SU-DHL-6 (cell line): ENCODE results near the gene FLRT2.

ENCODE experiments used
- H2AFZ ChIP-seq: fragments of 200-600 bp; sonication (generic); 2 replicates; pipeline ENCODE4 v1.6.1; 2014; ENCODE audit warnings: low read depth, mild to moderate bottlenecking, moderate library complexity, mixed read lengths, antibody characterized with exemption, low read length; ENCODE audit not compliant: severe bottlenecking
- H3F3A ChIP-seq: fragments of 200-600 bp; shearing (Covaris generic); 2 replicates; pipeline ENCODE4 v1.6.0; 2016; ENCODE audit warnings: antibody characterized with exemption, mild to moderate bottlenecking; ENCODE audit not compliant: insufficient read depth
- H3K27ac ChIP-seq: fragments of 200-600 bp; sonication (generic); 2 replicates; pipeline ENCODE4 v1.5.1; 2016; ENCODE audit warnings: low read depth, mild to moderate bottlenecking, low read length, moderate library complexity, mixed read lengths
- H3K27me3 ChIP-seq: fragments of 200-600 bp; sonication (generic), shearing (Covaris generic); 2 replicates; pipeline ENCODE4 v1.6.0; 2014; ENCODE audit warnings: mild to moderate bottlenecking, low read length
- H3K36me3 ChIP-seq: fragments of 200-600 bp; sonication (generic); 2 replicates; pipeline ENCODE4 v1.6.1; 2014; ENCODE audit warnings: mild to moderate bottlenecking, low read length, mixed read lengths
- H3K4me2 ChIP-seq: fragments of 300-600, 200-600 bp; shearing (Covaris generic), sonication (generic); 2 replicates; pipeline ENCODE4 v1.6.0; 2014; ENCODE audit warnings: low read length, low read depth, mild to moderate bottlenecking; ENCODE audit not compliant: poor library complexity, severe bottlenecking
- H3K4me3 ChIP-seq: fragments of 200-600 bp; sonication (generic); 2 replicates; pipeline ENCODE4 v1.5.1; 2014; ENCODE audit warnings: antibody characterized with exemption, low read length, mild to moderate bottlenecking, mixed read lengths; ENCODE audit not compliant: insufficient read depth, poor library complexity, severe bottlenecking
- H3K79me2 ChIP-seq: fragments of 200-600 bp; sonication (generic); 2 replicates; pipeline ENCODE4 v1.6.1; 2014; ENCODE audit warnings: mild to moderate bottlenecking, low read length, moderate library complexity; ENCODE audit not compliant: insufficient read depth
- H3K9ac ChIP-seq: fragments of 200-600 bp; sonication (generic); 2 replicates; pipeline ENCODE4 v1.7.0; 2014; ENCODE audit warnings: mild to moderate bottlenecking, low read length
- H3K9me2 ChIP-seq: fragments of 200-600 bp; sonication (generic); replicated peaks from 2 replicates; pipeline ENCODE4 v1.6.1; 2014; ENCODE audit warnings: low read length; ENCODE audit not compliant: insufficient read depth
- H3K9me3 ChIP-seq: fragments of 200-600 bp; sonication (generic); 2 replicates; pipeline ENCODE4 v1.6.1; 2014; ENCODE audit warnings: low read length, mixed read lengths; ENCODE audit not compliant: insufficient read depth
- H4K20me1 ChIP-seq: fragments of 200-600 bp; sonication (generic); 2 replicates; pipeline ENCODE4 v1.6.1; 2014; ENCODE audit warnings: low read depth, mild to moderate bottlenecking, antibody characterized with exemption, low read length, moderate library complexity, mixed read lengths
- EZH2phosphoT487 ChIP-seq: fragments of 200-600 bp; sonication (generic), shearing (Covaris generic); conservative IDR thresholded peaks from 2 replicates; pipeline ENCODE4 v1.6.1; 2018; ENCODE audit warnings: mild to moderate bottlenecking, antibody characterized with exemption, low read length, moderate library complexity, mixed read lengths
- TF ChIP-seq, protein P1 (sequence below): fragments of 200-600 bp; sonication (generic); IDR thresholded peaks from one replicate; pipeline ENCODE4 v1.5.1; 2017; ENCODE audit warnings: antibody characterized with exemption, mild to moderate bottlenecking, low read length, moderate library complexity; ENCODE audit not compliant: insufficient read depth, poor library complexity, severe bottlenecking

Gene FLRT2

GRCh38 chr14:85537526-85537925, 7.6 kb downstream of the FLRT2 start:
- no peak overlapping the region for H2AFZ ChIP-seq
- no peak overlapping the region for H3K4me3 ChIP-seq
- no peak overlapping the region for H3K9ac ChIP-seq
- H3K27ac ChIP-seq, result no peak overlapping the region
- no peaks in the 10 kb centered on the region for H3K36me3 ChIP-seq
- H3K27me3 ChIP-seq, result no peaks in the 10 kb centered on the region
- no peaks in the 10 kb centered on the region for H4K20me1 ChIP-seq
- TF ChIP-seq, protein P1, sequence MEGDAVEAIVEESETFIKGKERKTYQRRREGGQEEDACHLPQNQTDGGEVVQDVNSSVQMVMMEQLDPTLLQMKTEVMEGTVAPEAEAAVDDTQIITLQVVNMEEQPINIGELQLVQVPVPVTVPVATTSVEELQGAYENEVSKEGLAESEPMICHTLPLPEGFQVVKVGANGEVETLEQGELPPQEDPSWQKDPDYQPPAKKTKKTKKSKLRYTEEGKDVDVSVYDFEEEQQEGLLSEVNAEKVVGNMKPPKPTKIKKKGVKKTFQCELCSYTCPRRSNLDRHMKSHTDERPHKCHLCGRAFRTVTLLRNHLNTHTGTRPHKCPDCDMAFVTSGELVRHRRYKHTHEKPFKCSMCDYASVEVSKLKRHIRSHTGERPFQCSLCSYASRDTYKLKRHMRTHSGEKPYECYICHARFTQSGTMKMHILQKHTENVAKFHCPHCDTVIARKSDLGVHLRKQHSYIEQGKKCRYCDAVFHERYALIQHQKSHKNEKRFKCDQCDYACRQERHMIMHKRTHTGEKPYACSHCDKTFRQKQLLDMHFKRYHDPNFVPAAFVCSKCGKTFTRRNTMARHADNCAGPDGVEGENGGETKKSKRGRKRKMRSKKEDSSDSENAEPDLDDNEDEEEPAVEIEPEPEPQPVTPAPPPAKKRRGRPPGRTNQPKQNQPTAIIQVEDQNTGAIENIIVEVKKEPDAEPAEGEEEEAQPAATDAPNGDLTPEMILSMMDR, result no peak
- no peak for TF ChIP-seq EZH2phosphoT487
- no peaks in the 10 kb centered on the region for H3K9me2 ChIP-seq
- no peaks in the 10 kb centered on the region for H3F3A ChIP-seq
- no peak overlapping the region for H3K4me2 ChIP-seq
- no peaks in the 10 kb centered on the region for H3K9me3 ChIP-seq
- H3K79me2 ChIP-seq, result no peaks in the 10 kb centered on the region

DNA sequence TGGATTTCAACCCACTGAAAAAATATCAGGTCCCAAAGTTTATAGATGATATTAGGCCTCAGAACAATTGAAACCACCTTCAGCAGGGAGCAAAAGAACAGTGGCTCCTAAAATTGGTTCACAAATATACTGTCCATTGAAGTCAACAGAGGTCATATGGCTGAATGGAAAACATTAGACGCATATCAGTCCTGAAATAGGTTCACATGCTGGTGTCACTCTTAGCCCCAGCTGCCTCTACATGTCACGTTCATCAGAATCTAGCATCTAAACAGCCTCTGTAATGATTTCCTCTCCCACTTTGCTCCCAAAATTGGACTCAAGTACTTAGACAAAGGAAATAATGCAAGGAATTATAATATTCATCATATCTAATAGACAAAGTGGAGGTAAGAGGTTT, 8.7 kb downstream of the FLRT2 start:
- TF ChIP-seq EZH2phosphoT487, result no peak
- TF ChIP-seq, protein P1, result no peak
- Histone ChIP-seq H3K36me3 (no peaks in the 10 kb centered on the region), H3K9me3 (no peaks in the 10 kb centered on the region)

GRCh38 chr14:85539510-85539909, 9.6 kb downstream of the FLRT2 start:
- H3K36me3 ChIP-seq, result no peaks in the 10 kb centered on the region
- no peak overlapping the region for H3K4me3 ChIP-seq
- H4K20me1 ChIP-seq, result no peaks in the 10 kb centered on the region
- no peaks in the 10 kb centered on the region for H3K9me2 ChIP-seq
- no peak overlapping the region for H3K9ac ChIP-seq
- no peak overlapping the region for H3K27ac ChIP-seq
- no peaks in the 10 kb centered on the region for H3K9me3 ChIP-seq
- no peak overlapping the region for H2AFZ ChIP-seq
- no peaks in the 10 kb centered on the region for H3F3A ChIP-seq
- H3K27me3 ChIP-seq, result no peaks in the 10 kb centered on the region
- TF ChIP-seq, protein P1, result no peak
- TF ChIP-seq EZH2phosphoT487, result no peak
- H3K4me2 ChIP-seq, result no peak overlapping the region
- H3K79me2 ChIP-seq, result no peaks in the 10 kb centered on the region

More for the DNA sequence above, 8.7 kb downstream of the FLRT2 start:
- Histone ChIP-seq H3K9me2 (no peaks in the 10 kb centered on the region), H3K9ac (no peak overlapping the region), H3K79me2 (no peaks in the 10 kb centered on the region), H3K27me3 (no peaks in the 10 kb centered on the region), H4K20me1 (no peaks in the 10 kb centered on the region), H3K27ac (no peak overlapping the region), H3K4me2 (no peak overlapping the region), H3F3A (no peaks in the 10 kb centered on the region), H2AFZ (no peak overlapping the region), H3K4me3 (no peak overlapping the region)
